Transverse colon (tissue), 4 donors: ENCODE data around the gene DKK3. TPM values are rescaled to one million over a fixed set of nuclear protein-coding genes. Genes with fewer than 3 reads are reported as not detected.

ENCODE experiments used
- DNase-seq: peaks from one replicate; pipeline ENCODE4 v3.0.0-alpha.2; 2019
- H3K27ac ChIP-seq, 4 donors: fragments of 200-600 bp; sonication (generic); 2 replicates each; pipeline ENCODE4 v1.5.1; 2016 to 2018; ENCODE audit warnings: inconsistent platforms in 4 of 4
- H3K27me3 ChIP-seq: fragments of 200-600 bp; sonication (generic); 2 replicates; pipeline ENCODE4 v1.5.1; 2017; ENCODE audit warnings: inconsistent platforms
- H3K36me3 ChIP-seq, 4 donors: fragments of 200-600 bp; sonication (generic); 2 replicates each; pipeline ENCODE4 v1.5.1; 2017 to 2019; ENCODE audit warnings: inconsistent platforms in 4 of 4
- H3K4me1 ChIP-seq, 4 donors: fragments of 200-600 bp; sonication (generic); 2 replicates each; pipeline ENCODE4 v1.5.1; 2017 to 2020; ENCODE audit warnings: inconsistent platforms in 4 of 4
- H3K4me3 ChIP-seq, 4 donors: fragments of 200-600 bp; sonication (generic); 1 replicate in 1 of 4; 2 replicates in 3 of 4; pipeline versions ENCODE4 v1.5.1 to v1.6.1; 2017 to 2019; ENCODE audit warnings: inconsistent platforms in 4 of 4
- H3K9me3 ChIP-seq, 2 donors: fragments of 200-600 bp; sonication (generic); 2 replicates each; pipeline ENCODE4 v1.5.1; 2017 to 2019; ENCODE audit warnings: inconsistent platforms in 2 of 2
- CTCF ChIP-seq, 5 experiments: fragments of 200-600 bp in 3 of 5; fragments of 450-650 bp in 2 of 5; sonication (generic) in 3 of 5; IDR thresholded peaks; 1 replicate in 2 of 5; 2 replicates in 3 of 5; pipeline ENCODE4 v1.5.1; 2016 to 2017; ENCODE audit warnings: antibody characterized with exemption in 5 of 5, inconsistent platforms in 3 of 5, mild to moderate bottlenecking in 2 of 5, moderate library complexity in 1 of 5
- EP300 ChIP-seq: sonication (generic); formaldehyde crosslinking; IDR thresholded peaks from one replicate; pipeline ENCODE4 v1.6.1; 2017; ENCODE audit warnings: antibody characterized with exemption, low read depth
- POLR2A ChIP-seq: fragments of 450-650 bp; IDR thresholded peaks from one replicate; pipeline ENCODE4 v1.6.1; 2016; ENCODE audit warnings: antibody characterized with exemption, mild to moderate bottlenecking, moderate library complexity
- POLR2AphosphoS5 ChIP-seq, 3 donors: sonication (generic); formaldehyde crosslinking; IDR thresholded peaks; one replicate each; pipeline ENCODE4 v1.6.1; 2016; ENCODE audit warnings: antibody characterized with exemption in 3 of 3
- WGBS, 2 donors: methylation state at CpG; one replicate each; pipeline ENCODE4 v1.1.5; 2018; ENCODE audit warnings: low coverage in 1 of 2; 5-methylcytosine and 5-hydroxymethylcytosine counted together
- in situ Hi-C, 4 donors: fragments of 200-750 bp; cut with MboI; loops; one replicate each; pipeline versions ENCODE4 v1.15.0 to v1.15.1; 2017; ENCODE audit warnings: low sequenced_read_pairs in 3 of 4, low pct_ligation_motif_present in 1 of 4, low pct_unique_long_range_greater_than_20kb in 1 of 4
- intact Hi-C: fragments of 100-400 bp; cut with DNase I; formaldehyde crosslinking; loops from one replicate; pipeline ENCODE4 v1.15.1; 2023; ENCODE audit warnings: low total_unique reads
- total RNA-seq, 4 donors: library from RNA; depleted of rRNA; stranded (reverse); fragments of >200 nt; gene quantifications; one replicate each; pipeline ENCODE4 v1.1.0, GENCODE V29; 2016

Gene DKK3
- total RNA-seq, 4 donors from 2014 or later = 27.2 to 181 (median 40.1) TPM

GRCh38 chr11:12017243-12017678 lies 8.8 kb upstream of the DKK3 start:
- no peak for DNase-seq
- intact Hi-C loops = loop anchor here (10.0 kb wide), 1 partner anchor 62 kb away; no protein-coding TSS in a partner anchor

GRCh38 chr11:12016246-12016645 lies 7.8 kb upstream of the DKK3 start:
- H3K27ac ChIP-seq = no peak overlapping the region
- DNase-seq = no peak
- H3K4me3 ChIP-seq = no peak overlapping the region
- TF ChIP-seq POLR2AphosphoS5 (IDR thresholded peaks at IDR 0.05) (no peak), EP300 (no peak), CTCF (IDR thresholded peaks at IDR 0.05) (no peak), POLR2A (no peak)
- intact Hi-C loops = loop anchor here (10.0 kb wide), 1 partner anchor 61 kb away; no protein-coding TSS in a partner anchor
- no peaks in the 10 kb centered on the region for H3K36me3 ChIP-seq
- in situ Hi-C loops = no loop called here
- peaks cover 0 to 6% (median 3%) of the 10 kb centered on the region in 4 donors for H3K4me1 ChIP-seq
- 72 to 95% methylated on average over 2 of the region's 2 CpGs for WGBS, 2 donors
- peaks cover 16% of the 10 kb centered on the region for H3K27me3 ChIP-seq
- H3K9me3 ChIP-seq = no peaks in the 10 kb centered on the region

More at GRCh38 chr11:12017243-12017678, 8.8 kb upstream of the DKK3 start:
- H3K4me3 ChIP-seq = no peak overlapping the region
- in situ Hi-C loops = no loop called here
- H3K27me3 ChIP-seq = peaks cover 6% of the 10 kb centered on the region
- TF ChIP-seq EP300 = no peak
- TF ChIP-seq POLR2A = no peak
- no peak for TF ChIP-seq POLR2AphosphoS5 (IDR thresholded peaks at IDR 0.05)
- no peak for TF ChIP-seq CTCF (IDR thresholded peaks at IDR 0.05)
- H3K27ac ChIP-seq = peak overlapping the region in 1 of 4 donors; percentile 22
- H3K4me1 ChIP-seq = peaks cover 0 to 6% (median 3%) of the 10 kb centered on the region in 4 donors
- WGBS, 2 donors = 59 to 71% methylated on average over 3 to 5 of the region's 5 CpGs
- H3K9me3 ChIP-seq = no peaks in the 10 kb centered on the region
- no peaks in the 10 kb centered on the region for H3K36me3 ChIP-seq

DNA sequence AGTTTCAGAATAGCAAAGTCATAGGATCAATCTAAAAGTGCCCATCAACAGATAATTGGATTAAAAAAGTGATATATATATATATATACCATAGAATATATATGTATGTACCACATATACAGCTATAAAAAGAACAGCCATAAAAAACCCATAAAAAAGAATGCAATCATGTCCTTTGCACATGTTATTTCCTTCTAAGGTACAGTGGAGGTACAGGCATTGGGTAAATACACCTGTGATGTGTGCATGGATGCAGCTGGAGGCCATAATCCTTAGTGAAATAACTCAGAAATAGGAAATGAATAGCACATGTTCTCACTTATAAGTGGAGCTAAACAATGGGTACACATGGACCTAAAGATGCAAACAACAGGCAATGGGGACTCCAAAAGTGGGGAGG lies 7.1 kb upstream of the DKK3 start:
- in situ Hi-C loops = no loop called here
- DNase-seq = no peak
- H3K36me3 ChIP-seq = no peaks in the 10 kb centered on the region

GRCh38 chr11:12013781-12014180 lies 5.4 kb upstream of the DKK3 start:
- Histone ChIP-seq H3K27ac (no peak overlapping the region), H3K27me3 (peaks cover 38% of the 10 kb centered on the region), H3K4me1 (peaks cover 0 to 2% (median 2%) of the 10 kb centered on the region in 4 donors), H3K9me3 (no peaks in the 10 kb centered on the region), H3K36me3 (no peaks in the 10 kb centered on the region), H3K4me3 (no peak overlapping the region)
- in situ Hi-C loops (no loop called here), intact Hi-C loops (loop anchor here (10.0 kb wide), 1 partner anchor 59 kb away; no protein-coding TSS in a partner anchor)
- WGBS, 2 donors = 71% methylated on average over 3 of the region's 3 CpGs; no CpG with 5 or more reads in 1 of the 2 donors
- DNase-seq = no peak
- TF ChIP-seq POLR2A = no peak
- TF ChIP-seq CTCF (IDR thresholded peaks at IDR 0.05) = no peak
- no peak for TF ChIP-seq EP300
- no peak for TF ChIP-seq POLR2AphosphoS5 (IDR thresholded peaks at IDR 0.05)

More for the DNA sequence above, 7.1 kb upstream of the DKK3 start:
- peaks cover 0 to 6% (median 3%) of the 10 kb centered on the region in 4 donors for H3K4me1 ChIP-seq
- no peak overlapping the region for H3K4me3 ChIP-seq
- TF ChIP-seq POLR2AphosphoS5 (IDR thresholded peaks at IDR 0.05) = no peak
- TF ChIP-seq CTCF (IDR thresholded peaks at IDR 0.05) = no peak
- TF ChIP-seq POLR2A = no peak
- TF ChIP-seq EP300 = no peak
- no peak overlapping the region for H3K27ac ChIP-seq
- intact Hi-C loops = loop anchor here (10.0 kb wide), 1 partner anchor 61 kb away; no protein-coding TSS in a partner anchor
- peaks cover 24% of the 10 kb centered on the region for H3K27me3 ChIP-seq
- H3K9me3 ChIP-seq = no peaks in the 10 kb centered on the region
